Colonic mucosa (tissue), 4 donors: Measurements from ENCODE around the gene GABBR2. TPM values are rescaled to one million over a fixed set of nuclear protein-coding genes. Genes with fewer than 3 reads are reported as not detected.

ENCODE experiments used
- DNase-seq: peaks from one replicate; pipeline ENCODE4 v3.0.0-alpha.2; 2020
- H3K27ac ChIP-seq: fragments of 200-600 bp; one replicate; pipeline ENCODE4 v1.8.0; 2021
- H3K27me3 ChIP-seq: fragments of 200-600 bp; one replicate; pipeline ENCODE4 v1.8.0; 2021
- H3K36me3 ChIP-seq: fragments of 200-600 bp; one replicate; pipeline ENCODE4 v1.8.0; 2021
- H3K4me1 ChIP-seq: fragments of 200-600 bp; one replicate; pipeline ENCODE4 v1.8.0; 2021; ENCODE audit warnings: mild to moderate bottlenecking
- H3K4me3 ChIP-seq: fragments of 200-600 bp; one replicate; pipeline ENCODE4 v1.8.0; 2021
- H3K9ac ChIP-seq, 2 donors: one replicate each; pipeline ENCODE4 v1.7.0; 2013; ENCODE audit warnings: control low read depth in 2 of 2, low read depth in 2 of 2, low read length in 2 of 2
- H3K9me3 ChIP-seq: fragments of 200-600 bp; one replicate; pipeline ENCODE4 v1.8.0; 2021
- CTCF ChIP-seq: fragments of 200-600 bp; IDR thresholded peaks from one replicate; pipeline ENCODE4 v1.8.0; 2022; ENCODE audit warnings: antibody characterized with exemption, mild to moderate bottlenecking
- intact Hi-C: fragments of 100-400 bp; cut with DNase I; formaldehyde crosslinking; loops from one replicate; pipeline ENCODE4 v1.14.1; 2022
- total RNA-seq, 2 donors: library from RNA; stranded (reverse); fragmentation: NEBNext Ultra II Directional in 1 of 2; extraction: Animal tissue kit (Norgen Biotek cat#: 25700) in 1 of 2; gene quantifications; one replicate each; pipeline ENCODE4 v1.2.1, GENCODE V29; 2021
- donor health status: healthy.
- donor health status: DM: no; HTN: no; CAD: no.
- donor health status: DM: no; HTN: no; CAD: no.

The GABBR2 gene
- total RNA-seq, 2 donors from 2014 or later: 0.05 TPM; not detected in 1

GRCh38 chr9:98540476-98540875 is 168.3 kb downstream of the GABBR2 start:
- no peak overlapping the region for H3K9ac ChIP-seq
- no peaks in the 10 kb centered on the region for H3K36me3 ChIP-seq
- no peaks in the 10 kb centered on the region for H3K27me3 ChIP-seq
- intact Hi-C loops: no loop called here
- H3K9me3 ChIP-seq: no peaks in the 10 kb centered on the region
- H3K4me3 ChIP-seq: no peak overlapping the region
- no peak overlapping the region for H3K27ac ChIP-seq
- no peak for TF ChIP-seq CTCF
- H3K4me1 ChIP-seq: no peaks in the 10 kb centered on the region
- no peak for DNase-seq

GRCh38 chr9:98539954-98540353 is 168.8 kb downstream of the GABBR2 start:
- no peak for DNase-seq
- Histone ChIP-seq H3K9me3 (no peaks in the 10 kb centered on the region), H3K27me3 (no peaks in the 10 kb centered on the region), H3K9ac (no peak overlapping the region), H3K4me3 (no peak overlapping the region), H3K27ac (no peak overlapping the region), H3K4me1 (no peaks in the 10 kb centered on the region), H3K36me3 (no peaks in the 10 kb centered on the region)
- TF ChIP-seq CTCF: no peak
- intact Hi-C loops: no loop called here

- Histone ChIP-seq H3K9me3 (no peaks in the 10 kb centered on the region), H3K4me1 (no peaks in the 10 kb centered on the region), H3K9ac (no peak overlapping the region), H3K27ac (no peak overlapping the region), H3K27me3 (no peaks in the 10 kb centered on the region), H3K4me3 (no peak overlapping the region), H3K36me3 (no peaks in the 10 kb centered on the region)
- TF ChIP-seq CTCF: no peak
- DNase-seq: no peak
- intact Hi-C loops: no loop called here
Observed at GRCh38 chr9:98538626-98539031, 170.1 kb downstream of the GABBR2 start.

- no peak for TF ChIP-seq CTCF
- no peak overlapping the region for H3K27ac ChIP-seq
- no peak overlapping the region for H3K4me3 ChIP-seq
- intact Hi-C loops: no loop called here
- H3K4me1 ChIP-seq: no peaks in the 10 kb centered on the region
- H3K27me3 ChIP-seq: no peaks in the 10 kb centered on the region
- H3K36me3 ChIP-seq: no peaks in the 10 kb centered on the region
- no peak for DNase-seq
- H3K9me3 ChIP-seq: no peaks in the 10 kb centered on the region
- H3K9ac ChIP-seq: no peak overlapping the region
Observed at GRCh38 chr9:98538203-98538602, 170.5 kb downstream of the GABBR2 start.

- intact Hi-C loops: no loop called here
- DNase-seq: no peak
- Histone ChIP-seq H3K9me3 (no peaks in the 10 kb centered on the region), H3K27me3 (no peaks in the 10 kb centered on the region), H3K36me3 (no peaks in the 10 kb centered on the region), H3K4me3 (no peak overlapping the region), H3K27ac (no peak overlapping the region), H3K4me1 (no peaks in the 10 kb centered on the region), H3K9ac (no peak overlapping the region)
- no peak for TF ChIP-seq CTCF
Observed at GRCh38 chr9:98536542-98537173, 172.1 kb downstream of the GABBR2 start.
